ENCODE measurements around the gene HOXB3.

Gene HOXB3

DNA sequence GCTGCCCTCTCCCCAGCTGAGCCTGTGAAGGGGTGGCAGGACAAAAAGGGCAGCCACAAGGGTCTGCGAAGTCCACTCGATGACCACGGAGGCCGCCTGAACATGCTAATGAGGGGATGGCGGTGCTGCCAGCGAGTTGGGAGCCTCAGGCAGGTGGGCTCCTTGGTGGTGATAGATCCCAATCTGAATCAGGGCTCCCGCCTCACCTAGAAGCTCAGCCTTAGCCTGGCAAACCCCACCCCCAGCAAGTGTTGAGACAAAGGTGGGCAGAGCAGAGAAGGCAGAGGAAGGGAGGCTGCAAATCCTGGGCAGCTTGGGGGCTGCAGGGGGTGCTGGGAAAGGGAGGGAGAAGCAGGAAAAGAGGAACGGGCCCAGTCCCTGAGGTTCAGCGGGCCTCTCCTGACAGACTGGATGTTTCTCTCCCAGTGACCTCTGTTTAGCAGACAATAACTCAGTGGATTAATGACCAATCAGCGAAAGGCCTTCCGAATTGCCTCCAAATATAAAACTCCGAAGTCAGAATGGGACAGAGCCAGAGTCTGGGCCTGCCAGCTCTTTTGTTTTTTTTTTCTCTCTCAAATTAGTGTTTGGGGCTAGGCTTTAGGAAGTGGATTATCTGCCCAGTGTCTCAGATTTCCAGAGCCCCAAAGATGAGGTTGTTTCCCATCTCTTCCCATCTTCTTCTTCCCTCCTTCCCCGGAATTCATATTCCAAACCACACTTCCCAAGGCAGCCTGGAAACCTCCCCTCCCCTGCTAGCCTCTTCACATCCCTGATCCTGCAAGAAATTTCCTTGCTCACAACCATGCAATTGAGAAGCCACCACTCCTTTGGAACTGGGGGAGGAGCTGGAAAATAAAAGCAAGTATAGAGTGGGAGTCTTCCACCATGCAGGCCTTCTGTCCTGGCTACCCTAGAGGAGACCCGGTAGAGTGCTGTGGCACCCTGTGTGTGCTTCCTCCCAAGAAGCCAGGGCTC, 29.9 kb downstream of the HOXB3 start:
- Histone ChIP-seq H3K4me3 (no peak overlapping the region), H3K27ac (peak overlapping the region in 1 of 2 donors; percentile 87)
- TF ChIP-seq, protein P1, sequence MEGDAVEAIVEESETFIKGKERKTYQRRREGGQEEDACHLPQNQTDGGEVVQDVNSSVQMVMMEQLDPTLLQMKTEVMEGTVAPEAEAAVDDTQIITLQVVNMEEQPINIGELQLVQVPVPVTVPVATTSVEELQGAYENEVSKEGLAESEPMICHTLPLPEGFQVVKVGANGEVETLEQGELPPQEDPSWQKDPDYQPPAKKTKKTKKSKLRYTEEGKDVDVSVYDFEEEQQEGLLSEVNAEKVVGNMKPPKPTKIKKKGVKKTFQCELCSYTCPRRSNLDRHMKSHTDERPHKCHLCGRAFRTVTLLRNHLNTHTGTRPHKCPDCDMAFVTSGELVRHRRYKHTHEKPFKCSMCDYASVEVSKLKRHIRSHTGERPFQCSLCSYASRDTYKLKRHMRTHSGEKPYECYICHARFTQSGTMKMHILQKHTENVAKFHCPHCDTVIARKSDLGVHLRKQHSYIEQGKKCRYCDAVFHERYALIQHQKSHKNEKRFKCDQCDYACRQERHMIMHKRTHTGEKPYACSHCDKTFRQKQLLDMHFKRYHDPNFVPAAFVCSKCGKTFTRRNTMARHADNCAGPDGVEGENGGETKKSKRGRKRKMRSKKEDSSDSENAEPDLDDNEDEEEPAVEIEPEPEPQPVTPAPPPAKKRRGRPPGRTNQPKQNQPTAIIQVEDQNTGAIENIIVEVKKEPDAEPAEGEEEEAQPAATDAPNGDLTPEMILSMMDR (IDR thresholded peaks at IDR 0.05), result no peak
- no peak for DNase-seq (ENCODE audit: low spot score)

DNA sequence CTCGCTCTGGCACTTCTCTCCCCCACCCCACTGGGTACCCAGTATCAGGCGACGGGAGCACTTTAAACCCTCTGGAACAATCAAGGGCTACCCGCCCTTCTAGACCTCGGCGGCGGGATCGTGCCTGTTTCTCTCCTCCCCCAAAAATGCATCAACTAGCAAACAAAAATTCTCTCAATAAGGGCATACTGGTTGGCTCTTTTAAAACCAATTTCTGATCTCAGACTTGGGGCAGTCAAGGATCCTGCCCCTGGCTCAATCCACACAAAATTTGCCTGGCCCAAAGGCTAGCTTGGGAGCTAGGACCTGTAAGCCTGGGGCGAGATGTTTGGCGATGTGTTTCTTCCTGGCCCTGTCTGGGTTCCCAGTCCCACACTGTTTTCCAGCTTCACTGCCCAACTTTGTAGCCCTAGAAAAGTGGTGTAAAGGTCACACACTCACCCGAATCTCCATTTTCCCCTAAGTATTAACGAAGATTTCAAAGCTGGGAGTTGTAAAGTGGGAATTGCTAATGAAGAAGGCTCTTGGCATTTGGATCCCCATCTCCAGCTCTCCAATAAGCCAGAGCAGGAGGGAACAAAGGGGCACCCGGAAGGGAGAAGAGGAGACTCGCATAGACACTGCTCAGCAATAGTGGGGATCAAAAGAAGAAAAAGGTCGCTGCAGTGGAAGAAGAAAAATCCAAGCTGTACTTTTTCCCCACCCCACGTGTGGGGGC, 30.8 kb downstream of the HOXB3 start:
- DNase-seq (ENCODE audit: low spot score), result no peak
- Histone ChIP-seq H3K4me3 (no peak overlapping the region), H3K27ac (peak overlapping the region in 1 of 2 donors; percentile 87)
- TF ChIP-seq, protein P1 (IDR thresholded peaks at IDR 0.05), result no peak

DNA sequence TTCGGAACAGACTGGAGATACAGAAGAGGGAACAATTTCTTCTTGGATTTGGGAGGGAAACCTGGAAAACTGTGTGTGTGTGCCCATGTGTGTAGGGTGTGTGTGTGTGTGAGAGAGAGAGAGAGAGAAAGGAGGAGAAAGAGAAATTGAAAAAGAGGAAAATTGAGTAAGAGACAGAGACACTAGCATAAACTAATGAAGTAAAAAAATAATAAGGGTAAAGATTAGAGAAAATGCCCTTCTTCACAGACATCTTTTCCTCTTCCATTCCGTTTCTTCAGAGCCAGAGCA, 31.3 kb downstream of the HOXB3 start:
- Histone ChIP-seq H3K27ac (peak overlapping the region in 1 of 2 donors; percentile 87), H3K4me3 (no peak overlapping the region)
- TF ChIP-seq, protein P1 (IDR thresholded peaks at IDR 0.05), result no peak
- no peak for DNase-seq (ENCODE audit: low spot score)

DNA sequence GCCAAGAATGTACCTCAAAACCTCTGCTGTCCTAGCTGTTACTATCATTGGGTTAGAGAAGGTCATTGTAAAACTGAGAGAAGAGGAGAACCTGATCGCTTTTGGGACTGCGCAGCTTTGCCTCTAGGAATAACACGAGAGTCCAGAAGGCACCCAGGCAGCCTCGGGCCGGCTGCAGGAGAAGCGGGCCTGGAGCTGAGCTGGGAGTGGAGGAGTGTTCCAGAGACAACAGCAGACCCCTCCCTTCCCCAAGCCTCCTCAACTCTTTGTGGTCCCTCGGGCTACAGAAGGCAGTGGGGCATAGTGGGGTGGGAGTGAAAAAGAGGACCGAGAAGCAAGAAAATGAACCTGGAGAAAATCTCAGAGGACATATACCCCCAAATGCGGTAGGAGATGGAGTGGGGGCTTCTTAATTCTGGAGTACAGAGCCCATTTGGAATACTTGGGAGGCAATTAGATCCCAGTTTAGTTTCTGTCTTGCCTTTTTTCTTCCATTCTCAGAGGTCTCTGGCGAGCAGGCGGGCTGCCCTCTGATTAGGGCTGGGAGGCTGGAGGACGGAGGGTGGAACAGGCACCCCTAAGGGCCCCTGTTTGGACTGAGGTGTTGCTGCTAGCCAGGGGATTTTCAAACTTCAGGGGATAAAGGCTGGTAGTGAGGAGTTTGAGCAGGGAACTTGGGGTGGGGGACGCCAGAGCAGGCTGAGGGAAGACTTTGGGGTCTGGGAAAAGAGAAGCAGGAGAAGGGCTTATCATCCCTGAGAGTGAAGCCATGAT, 31.8 kb downstream of the HOXB3 start:
- Histone ChIP-seq H3K4me3 (no peak overlapping the region), H3K27ac (peak overlapping the region in 1 of 2 donors; percentile 87)
- TF ChIP-seq, protein P1 (IDR thresholded peaks at IDR 0.05), result no peak
- no peak for DNase-seq (ENCODE audit: low spot score)

DNA sequence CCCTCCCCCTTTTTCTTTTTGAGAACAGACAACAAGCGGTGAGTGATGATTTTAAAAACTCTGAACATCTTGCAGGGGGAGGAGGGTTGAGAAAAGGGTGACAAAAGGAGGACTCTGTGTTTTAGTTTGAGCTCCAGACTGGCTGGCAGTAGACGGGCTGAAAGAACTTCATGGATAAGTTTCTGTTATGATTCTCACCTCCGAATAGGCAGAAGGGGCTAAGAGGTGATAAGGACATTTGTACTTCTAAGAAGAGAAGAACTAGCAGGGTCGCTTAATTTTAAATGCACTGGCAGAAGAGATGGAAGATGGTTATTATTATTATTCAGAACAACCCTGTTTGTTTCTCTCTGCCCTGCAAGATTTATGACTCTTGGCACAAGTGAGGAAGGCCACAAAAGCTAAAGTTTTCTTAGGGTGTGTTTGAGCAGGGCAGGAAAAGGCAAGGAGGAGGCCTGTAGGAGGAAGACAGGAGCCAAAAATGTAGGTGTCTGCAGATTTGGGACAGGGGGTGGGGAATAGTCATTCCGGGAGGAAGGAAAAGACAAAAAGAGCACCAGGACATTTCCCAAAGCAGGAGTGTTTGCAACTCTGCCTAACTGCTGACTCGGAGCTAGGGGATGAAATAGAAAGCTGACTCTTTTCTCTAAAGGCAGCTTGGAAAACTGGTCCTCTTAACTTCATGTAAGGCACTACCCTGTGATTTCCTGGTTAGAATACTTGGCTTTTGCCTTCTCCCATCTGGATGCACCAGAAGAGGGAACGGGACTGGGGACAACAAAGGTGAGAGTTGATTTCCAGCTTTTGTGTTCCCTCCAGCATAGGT, 33.3 kb downstream of the HOXB3 start:
- H3K27ac ChIP-seq, result peak overlapping the region; percentile 27 to 87
- no peak for DNase-seq (ENCODE audit: low spot score)
- TF ChIP-seq, protein P1 (IDR thresholded peaks at IDR 0.05), result no peak
- H3K4me3 ChIP-seq, result peak overlapping the region; percentile 14

DNA sequence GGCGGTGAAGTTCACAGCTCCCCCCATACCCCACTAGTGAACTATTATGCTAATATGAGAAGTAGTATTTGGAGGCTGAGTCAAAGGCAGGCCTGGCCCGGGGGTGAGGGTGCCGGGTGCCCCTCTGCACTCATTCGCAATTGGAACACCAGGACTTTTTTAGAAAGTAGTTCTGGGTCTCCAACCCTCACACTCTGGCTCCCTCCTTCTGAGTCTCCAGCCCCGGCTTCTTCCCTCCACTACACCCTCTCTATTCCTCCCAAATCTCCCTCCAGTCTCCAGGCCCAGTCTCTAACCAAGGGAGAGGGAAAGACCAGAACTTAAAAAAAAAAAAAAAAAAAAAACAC, 33.8 kb downstream of the HOXB3 start:
- H3K4me3 ChIP-seq, result peak overlapping the region; percentile 73
- H3K27ac ChIP-seq, result peak overlapping the region in 1 of 2 donors; percentile 87
- DNase-seq (ENCODE audit: low spot score), result no peak
- TF ChIP-seq, protein P1 (IDR thresholded peaks at IDR 0.05), result no peak
